Brain microvascular endothelial cell (primary cell): ENCODE measurements around the gene RTN4.

ENCODE experiments used
- DNase-seq: peaks from one replicate; pipeline ENCODE4 v3.0.0-alpha.2; 2020
- H3K27ac ChIP-seq: fragments of 250-450 bp; sonication (Bioruptor Pico); 2 replicates; pipeline ENCODE4 v1.5.1; 2020; ENCODE audit warnings: mild to moderate bottlenecking, moderate library complexity
- H3K27me3 ChIP-seq: fragments of 250-450 bp; sonication (Bioruptor Pico); replicated peaks from 2 replicates; pipeline ENCODE4 v1.5.1; 2020; ENCODE audit warnings: mild to moderate bottlenecking
- H3K36me3 ChIP-seq: fragments of 250-450 bp; sonication (Bioruptor Pico); replicated peaks from 2 replicates; pipeline ENCODE4 v1.5.1; 2020; ENCODE audit warnings: mild to moderate bottlenecking
- H3K4me3 ChIP-seq: 2 replicates; pipeline ENCODE4 v1.5.1; 2011; ENCODE audit warnings: low read depth, mild to moderate bottlenecking, control low read depth, low read length, moderate library complexity
- in situ Hi-C: cut with HindIII; loops from 2 replicates; pipeline ENCODE4 v1.10.0; 2017; ENCODE audit warnings: low sequenced_read_pairs, low pct_ligation_motif_present
- TF ChIP-seq, protein P1 (sequence below): IDR thresholded peaks from 2 replicates; pipeline ENCODE4 v1.5.1; 2011; ENCODE audit warnings: low read depth, mild to moderate bottlenecking, moderate library complexity, low read length, control low read depth, inconsistent platforms; ENCODE audit errors: missing control alignments

RTN4 gene

DNA sequence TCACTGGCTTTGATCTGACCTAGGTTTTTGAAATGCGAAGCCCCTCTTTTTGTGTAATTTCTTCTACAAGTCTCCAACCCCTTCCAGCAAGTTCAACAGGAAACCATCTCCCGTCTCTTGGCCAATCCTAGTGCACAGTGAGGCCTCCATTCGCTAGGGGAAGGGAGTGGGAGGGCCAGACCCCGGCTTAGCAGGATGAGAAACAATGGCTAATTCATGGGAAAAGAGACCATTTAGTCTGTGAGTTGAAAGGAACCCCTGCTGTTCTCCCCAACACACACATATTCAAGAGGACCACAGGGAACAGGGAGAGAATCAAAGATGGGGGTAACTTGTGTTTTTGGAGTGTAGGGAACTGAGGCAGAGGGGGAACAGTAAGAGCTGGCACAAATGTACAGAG lies 83.0 kb downstream of the RTN4 start:
- DNase-seq = no peak
- in situ Hi-C loops = no loop called here
- TF ChIP-seq, protein P1, sequence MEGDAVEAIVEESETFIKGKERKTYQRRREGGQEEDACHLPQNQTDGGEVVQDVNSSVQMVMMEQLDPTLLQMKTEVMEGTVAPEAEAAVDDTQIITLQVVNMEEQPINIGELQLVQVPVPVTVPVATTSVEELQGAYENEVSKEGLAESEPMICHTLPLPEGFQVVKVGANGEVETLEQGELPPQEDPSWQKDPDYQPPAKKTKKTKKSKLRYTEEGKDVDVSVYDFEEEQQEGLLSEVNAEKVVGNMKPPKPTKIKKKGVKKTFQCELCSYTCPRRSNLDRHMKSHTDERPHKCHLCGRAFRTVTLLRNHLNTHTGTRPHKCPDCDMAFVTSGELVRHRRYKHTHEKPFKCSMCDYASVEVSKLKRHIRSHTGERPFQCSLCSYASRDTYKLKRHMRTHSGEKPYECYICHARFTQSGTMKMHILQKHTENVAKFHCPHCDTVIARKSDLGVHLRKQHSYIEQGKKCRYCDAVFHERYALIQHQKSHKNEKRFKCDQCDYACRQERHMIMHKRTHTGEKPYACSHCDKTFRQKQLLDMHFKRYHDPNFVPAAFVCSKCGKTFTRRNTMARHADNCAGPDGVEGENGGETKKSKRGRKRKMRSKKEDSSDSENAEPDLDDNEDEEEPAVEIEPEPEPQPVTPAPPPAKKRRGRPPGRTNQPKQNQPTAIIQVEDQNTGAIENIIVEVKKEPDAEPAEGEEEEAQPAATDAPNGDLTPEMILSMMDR = no peak
- Histone ChIP-seq H3K4me3 (no peak overlapping the region), H3K27me3 (no peaks in the 10 kb centered on the region), H3K27ac (no peak overlapping the region), H3K36me3 (peaks cover 53% of the 10 kb centered on the region)

DNA sequence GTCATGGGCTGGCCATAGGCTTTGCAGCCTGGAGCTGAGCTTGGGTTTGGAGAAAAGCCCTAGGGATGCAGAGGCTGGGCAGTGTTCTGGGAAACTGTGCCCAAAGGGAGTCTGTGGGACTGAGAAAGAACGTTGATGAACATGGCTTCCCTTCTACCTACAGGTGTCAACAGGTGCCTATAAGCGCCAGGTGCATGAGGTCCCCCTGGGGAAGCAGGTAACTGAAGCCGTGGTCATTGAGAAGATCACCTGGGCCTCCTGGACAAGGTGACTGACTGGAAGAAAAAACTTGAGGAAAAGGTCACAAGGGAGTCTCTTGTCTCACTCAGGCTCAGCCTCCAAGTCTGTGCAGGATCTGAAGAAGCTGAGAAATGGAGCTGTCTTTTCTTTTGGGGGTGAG lies 83.4 kb downstream of the RTN4 start:
- Histone ChIP-seq H3K4me3 (no peak overlapping the region), H3K27ac (no peak overlapping the region), H3K36me3 (peaks cover 50% of the 10 kb centered on the region), H3K27me3 (no peaks in the 10 kb centered on the region)
- in situ Hi-C loops = no loop called here
- no peak for DNase-seq
- TF ChIP-seq, protein P1 = no peak

DNA sequence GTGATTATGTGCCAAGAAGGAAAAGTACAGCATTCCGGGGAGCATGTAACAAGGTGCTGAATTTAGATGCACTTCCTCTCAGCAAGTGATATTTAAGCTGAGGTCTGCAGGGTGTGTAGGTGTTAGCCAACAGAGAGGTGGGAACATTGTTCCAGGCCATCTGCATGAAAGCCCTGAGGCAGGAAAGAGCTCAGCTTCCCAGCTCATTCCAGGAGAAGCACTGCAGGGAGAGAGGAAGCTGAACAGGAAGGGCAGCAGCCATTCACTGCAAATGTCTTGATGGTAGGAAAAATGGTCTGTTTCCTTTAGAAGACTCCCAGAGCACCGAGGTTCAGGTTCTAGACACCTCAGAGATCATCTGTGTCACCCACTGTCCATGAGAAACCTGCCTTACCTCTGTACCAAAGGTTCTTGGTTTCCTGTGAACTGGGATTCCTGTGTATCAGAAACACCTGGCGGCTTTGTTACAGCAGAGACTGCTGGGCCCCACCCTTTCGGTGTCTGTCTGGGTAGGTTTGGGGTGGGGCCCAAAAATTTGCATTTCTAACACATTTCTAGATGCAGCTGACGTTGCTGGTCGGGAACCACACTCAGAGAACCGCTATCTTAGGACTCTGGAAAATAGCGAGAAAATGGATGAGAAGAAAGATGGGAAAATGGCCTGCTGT lies 84.0 kb downstream of the RTN4 start:
- in situ Hi-C loops = no loop called here
- no peak for DNase-seq
- Histone ChIP-seq H3K36me3 (peaks cover 46% of the 10 kb centered on the region), H3K27me3 (no peaks in the 10 kb centered on the region), H3K27ac (no peak overlapping the region), H3K4me3 (no peak overlapping the region)
- TF ChIP-seq, protein P1 = no peak

DNA sequence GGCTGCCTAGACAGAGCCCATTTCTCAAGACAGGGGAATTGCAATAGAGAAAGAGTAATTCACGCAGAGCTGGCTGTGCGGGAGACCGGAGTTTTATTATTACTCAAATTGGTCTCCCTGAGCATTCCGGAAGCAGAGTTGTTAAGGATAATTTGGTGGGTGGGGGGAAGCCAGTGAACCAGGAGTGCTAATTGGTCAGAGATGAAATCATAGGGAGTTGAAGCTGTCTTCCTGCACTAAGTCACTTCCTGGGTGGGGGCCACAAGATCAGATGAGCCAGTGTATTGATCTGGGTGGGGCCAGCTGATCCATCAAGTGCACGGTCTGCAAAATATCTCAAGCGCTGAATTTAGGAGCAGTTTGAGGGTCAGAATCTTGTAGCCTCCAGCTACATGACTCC lies 84.8 kb downstream of the RTN4 start:
- TF ChIP-seq, protein P1 = no peak
- in situ Hi-C loops = no loop called here

DNA sequence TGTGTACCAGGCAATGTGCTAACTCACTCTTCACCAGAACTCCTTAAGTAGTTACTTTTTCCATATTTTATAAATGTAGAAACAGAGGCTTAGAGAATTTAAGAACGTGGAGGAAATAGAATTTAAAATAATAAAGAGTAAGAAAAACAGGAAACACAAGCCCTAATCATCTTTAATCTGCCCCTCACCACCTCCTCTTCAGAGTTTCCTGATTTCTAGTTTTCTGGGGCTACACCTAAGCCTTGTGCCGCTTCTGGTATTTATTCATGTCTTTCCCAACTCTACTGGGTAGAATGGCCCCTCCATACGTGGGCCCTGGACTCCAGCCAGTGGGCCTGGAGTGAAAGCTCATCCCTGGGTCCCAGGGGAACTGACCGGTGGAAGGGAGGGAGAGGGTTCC lies 85.4 kb downstream of the RTN4 start:
- Histone ChIP-seq H3K27me3 (no peaks in the 10 kb centered on the region), H3K36me3 (peaks cover 36% of the 10 kb centered on the region), H3K4me3 (no peak overlapping the region), H3K27ac (no peak overlapping the region)
- TF ChIP-seq, protein P1 = no peak
- DNase-seq = no peak
- in situ Hi-C loops = no loop called here

More for the DNA sequence above, 84.8 kb downstream of the RTN4 start:
- no peaks in the 10 kb centered on the region for H3K27me3 ChIP-seq
- H3K36me3 ChIP-seq = peaks cover 42% of the 10 kb centered on the region
- no peak overlapping the region for H3K27ac ChIP-seq
- H3K4me3 ChIP-seq = no peak overlapping the region
- no peak for DNase-seq

DNA sequence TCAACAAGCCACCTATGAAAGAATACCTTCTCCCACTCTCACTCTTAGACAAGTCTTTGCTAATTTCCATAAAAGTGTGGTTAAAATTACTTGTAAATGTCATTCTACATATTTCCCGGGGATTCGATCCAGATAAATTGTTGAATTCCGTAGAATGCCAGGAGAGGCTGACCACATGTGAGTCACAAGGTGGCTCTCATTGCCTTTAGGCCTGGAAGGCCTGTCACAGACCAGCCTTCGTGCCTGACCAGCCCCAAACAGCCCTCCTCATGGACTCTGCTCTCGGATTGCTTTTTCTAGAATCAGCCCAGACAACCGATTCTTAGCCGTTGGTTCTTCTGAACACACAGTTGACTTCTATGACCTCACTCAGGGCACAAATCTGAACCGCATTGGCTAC lies 86.0 kb downstream of the RTN4 start:
- Histone ChIP-seq H3K36me3 (peaks cover 30% of the 10 kb centered on the region), H3K4me3 (no peak overlapping the region), H3K27me3 (no peaks in the 10 kb centered on the region), H3K27ac (no peak overlapping the region)
- TF ChIP-seq, protein P1 = no peak
- DNase-seq = no peak
- in situ Hi-C loops = no loop called here
